Muscle layer of duodenum (tissue), 2 donors: ENCODE measurements around the gene KCNIP3.

ENCODE experiments used
- H3K27ac ChIP-seq: one replicate; pipeline ENCODE4 v1.7.0; 2013; ENCODE audit warnings: mild to moderate bottlenecking, low read length
- H3K27me3 ChIP-seq: one replicate; pipeline ENCODE4 v1.7.0; 2013; ENCODE audit warnings: low read depth, mild to moderate bottlenecking, control low read depth, low read length
- H3K36me3 ChIP-seq, 2 donors: one replicate each; pipeline ENCODE4 v1.7.0; 2013; ENCODE audit warnings: low read length in 2 of 2, control low read depth in 1 of 2, mild to moderate bottlenecking in 1 of 2; ENCODE audit not compliant: insufficient read depth in 2 of 2, control insufficient read depth in 1 of 2
- H3K4me1 ChIP-seq, 2 donors: one replicate each; pipeline ENCODE4 v1.7.0; 2013; ENCODE audit warnings: low read length in 2 of 2, mild to moderate bottlenecking in 2 of 2, control low read depth in 1 of 2, moderate library complexity in 1 of 2; ENCODE audit not compliant: insufficient read depth in 2 of 2, control insufficient read depth in 1 of 2
- H3K4me3 ChIP-seq, 2 donors: one replicate each; pipeline ENCODE4 v1.7.0; 2013; ENCODE audit warnings: low read length in 2 of 2, low read depth in 1 of 2, mild to moderate bottlenecking in 1 of 2
- H3K9me3 ChIP-seq, 2 donors: one replicate each; pipeline ENCODE4 v1.7.0; 2013; ENCODE audit warnings: low read length in 2 of 2, control low read depth in 1 of 2, mild to moderate bottlenecking in 1 of 2; ENCODE audit not compliant: control insufficient read depth in 1 of 2
- donor health status: healthy.

Gene KCNIP3

GRCh38 chr2:95337829-95338228 is 40.7 kb downstream of the KCNIP3 start:
- Histone ChIP-seq H3K27ac (no peak overlapping the region), H3K4me3 (no peak overlapping the region), H3K4me1 (peaks cover 0 to 11% of the 10 kb centered on the region in 2 donors), H3K9me3 (no peaks in the 10 kb centered on the region), H3K36me3 (no peaks in the 10 kb centered on the region), H3K27me3 (no peaks in the 10 kb centered on the region)

GRCh38 chr2:95342556-95343320 is 45.6 kb downstream of the KCNIP3 start:
- no peaks in the 10 kb centered on the region for H3K27me3 ChIP-seq
- no peaks in the 10 kb centered on the region for H3K36me3 ChIP-seq
- H3K4me3 ChIP-seq = no peak overlapping the region
- H3K27ac ChIP-seq = no peak overlapping the region
- no peaks in the 10 kb centered on the region for H3K9me3 ChIP-seq
- peaks cover 0 to 8% of the 10 kb centered on the region in 2 donors for H3K4me1 ChIP-seq

DNA sequence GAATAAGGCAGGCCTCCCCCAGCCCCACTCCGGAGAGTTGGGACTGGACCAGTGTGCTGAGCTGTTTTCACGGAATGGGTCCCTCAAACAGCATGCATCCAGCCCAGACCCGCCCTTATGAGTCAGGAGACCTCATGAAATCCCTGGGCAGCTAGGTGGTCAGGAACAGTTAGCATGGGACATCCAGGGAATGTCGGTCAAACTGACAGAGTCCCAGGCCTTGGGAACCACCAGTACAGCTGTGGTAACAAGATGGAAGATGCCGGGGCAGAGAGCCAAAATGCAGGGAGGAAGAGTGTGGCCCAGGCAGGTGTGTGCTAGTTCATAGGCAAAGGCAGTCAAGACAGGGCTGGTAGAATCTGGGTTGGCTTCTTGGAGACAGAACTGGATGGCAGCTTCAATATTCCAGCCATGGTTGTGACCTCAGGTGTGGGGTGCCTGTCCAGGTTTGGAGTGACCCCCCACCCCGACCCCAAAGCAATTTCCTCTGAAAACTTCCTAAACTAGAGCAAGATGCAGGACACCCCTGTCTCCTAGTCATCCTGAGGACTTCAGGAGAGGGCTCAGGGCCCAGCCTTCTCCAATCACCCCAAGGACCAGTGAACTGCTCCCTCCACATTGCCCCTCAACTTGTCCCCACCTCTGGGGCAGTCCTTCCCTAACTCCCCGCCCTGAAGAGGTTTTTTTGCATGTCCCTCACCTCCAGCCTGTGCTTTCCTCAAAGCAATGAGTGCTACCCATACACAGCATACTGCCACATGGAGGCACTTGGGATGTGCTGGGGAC is 46.5 kb downstream of the KCNIP3 start:
- Histone ChIP-seq H3K36me3 (no peaks in the 10 kb centered on the region), H3K9me3 (no peaks in the 10 kb centered on the region), H3K4me1 (peaks cover 0 to 9% of the 10 kb centered on the region in 2 donors), H3K27ac (no peak overlapping the region), H3K27me3 (no peaks in the 10 kb centered on the region), H3K4me3 (no peak overlapping the region)

DNA sequence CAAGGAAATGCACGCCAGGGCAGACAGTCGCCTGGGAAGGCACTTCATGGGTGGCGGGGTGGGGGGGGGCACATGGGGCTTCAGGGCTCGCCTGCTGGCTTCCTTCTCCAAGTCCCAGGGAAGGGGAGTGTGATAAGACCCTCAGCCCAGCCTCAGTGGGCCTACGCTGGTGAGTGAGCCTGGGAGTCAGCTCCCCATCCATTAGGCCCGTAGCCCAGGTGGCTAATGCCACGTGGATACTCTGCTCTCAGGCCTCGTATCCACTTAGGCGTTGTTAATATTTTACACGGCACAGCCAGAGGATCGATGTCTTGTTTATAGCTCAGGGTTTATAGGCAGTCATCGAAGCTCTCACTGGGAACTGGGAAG is 47.1 kb downstream of the KCNIP3 start:
- Histone ChIP-seq H3K9me3 (no peaks in the 10 kb centered on the region), H3K36me3 (no peaks in the 10 kb centered on the region), H3K4me3 (no peak overlapping the region), H3K27ac (no peak overlapping the region), H3K27me3 (no peaks in the 10 kb centered on the region), H3K4me1 (peaks cover 0 to 9% of the 10 kb centered on the region in 2 donors)

DNA sequence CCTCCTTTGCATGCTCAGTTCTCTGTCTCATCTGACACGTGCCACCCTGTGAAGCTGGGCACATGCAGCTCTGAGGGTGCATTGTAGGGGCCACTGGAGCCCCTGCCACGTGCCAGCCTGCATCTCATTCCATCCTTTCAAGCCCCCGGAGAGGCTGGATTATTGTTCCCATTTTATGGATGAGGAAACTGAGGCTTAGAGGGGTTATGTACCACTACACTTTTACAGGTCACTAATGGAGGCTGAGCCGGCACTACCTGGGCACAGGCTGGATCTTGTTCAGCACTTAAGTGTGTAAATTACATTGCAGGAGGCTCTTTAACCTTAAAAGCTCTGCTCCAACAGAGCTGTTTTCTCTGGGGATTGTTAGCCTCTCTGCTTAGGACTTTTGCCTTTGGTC is 47.5 kb downstream of the KCNIP3 start:
- no peak overlapping the region for H3K27ac ChIP-seq
- H3K9me3 ChIP-seq = no peaks in the 10 kb centered on the region
- no peaks in the 10 kb centered on the region for H3K36me3 ChIP-seq
- H3K4me3 ChIP-seq = no peak overlapping the region
- no peaks in the 10 kb centered on the region for H3K27me3 ChIP-seq
- peaks cover 0 to 9% of the 10 kb centered on the region in 2 donors for H3K4me1 ChIP-seq

- Histone ChIP-seq H3K4me1 (peaks cover 0 to 9% of the 10 kb centered on the region in 2 donors), H3K9me3 (no peaks in the 10 kb centered on the region), H3K27me3 (no peaks in the 10 kb centered on the region), H3K36me3 (no peaks in the 10 kb centered on the region), H3K27ac (no peak overlapping the region), H3K4me3 (peak overlapping the region; percentile 63 to 77)
Measured at GRCh38 chr2:95345081-95345562, 48.0 kb downstream of the KCNIP3 start.

DNA sequence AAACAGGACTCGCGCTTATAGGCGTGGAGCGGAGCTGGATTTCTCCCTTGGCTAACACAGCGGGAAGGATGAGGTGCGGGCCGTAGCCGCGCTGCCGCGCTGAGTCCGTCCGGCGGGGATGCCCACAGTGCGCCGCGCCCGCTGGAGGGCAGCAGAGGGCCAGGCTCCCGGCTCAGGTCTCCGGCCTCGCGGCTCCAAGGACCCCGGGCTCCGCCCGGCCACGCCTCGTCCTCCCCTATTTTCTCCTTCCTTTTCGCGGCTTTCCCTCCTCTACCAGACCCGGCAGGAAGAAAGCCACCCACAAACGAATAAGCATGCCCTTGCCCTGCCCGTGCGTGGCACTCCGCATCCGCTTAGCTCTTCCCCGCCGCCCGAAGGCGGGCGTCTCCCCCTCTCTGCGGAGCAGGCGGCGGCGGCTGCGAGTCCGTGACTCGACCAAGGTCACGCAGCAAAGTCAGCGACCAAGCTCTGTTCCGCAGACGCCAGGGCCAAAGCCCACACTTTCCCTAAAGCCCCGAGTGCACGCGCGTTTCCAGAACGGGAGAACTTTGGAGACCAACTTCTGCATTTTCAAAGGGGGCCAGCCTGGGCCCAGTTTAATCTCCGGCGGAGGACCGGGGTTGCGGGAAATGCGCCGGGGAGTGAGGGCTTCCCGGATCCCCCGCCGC is 48.5 kb downstream of the KCNIP3 start:
- H3K4me3 ChIP-seq = peak overlapping the region; percentile 63 to 77
- no peaks in the 10 kb centered on the region for H3K36me3 ChIP-seq
- no peak overlapping the region for H3K27ac ChIP-seq
- no peaks in the 10 kb centered on the region for H3K27me3 ChIP-seq
- H3K9me3 ChIP-seq = no peaks in the 10 kb centered on the region
- H3K4me1 ChIP-seq = peaks cover 0 to 9% of the 10 kb centered on the region in 2 donors

GRCh38 chr2:95346231-95346737 is 49.1 kb downstream of the KCNIP3 start:
- peak overlapping the region; percentile 63 to 77 for H3K4me3 ChIP-seq
- H3K4me1 ChIP-seq = peaks cover 0 to 9% of the 10 kb centered on the region in 2 donors
- no peaks in the 10 kb centered on the region for H3K27me3 ChIP-seq
- no peaks in the 10 kb centered on the region for H3K9me3 ChIP-seq
- H3K36me3 ChIP-seq = no peaks in the 10 kb centered on the region
- H3K27ac ChIP-seq = no peak overlapping the region

DNA sequence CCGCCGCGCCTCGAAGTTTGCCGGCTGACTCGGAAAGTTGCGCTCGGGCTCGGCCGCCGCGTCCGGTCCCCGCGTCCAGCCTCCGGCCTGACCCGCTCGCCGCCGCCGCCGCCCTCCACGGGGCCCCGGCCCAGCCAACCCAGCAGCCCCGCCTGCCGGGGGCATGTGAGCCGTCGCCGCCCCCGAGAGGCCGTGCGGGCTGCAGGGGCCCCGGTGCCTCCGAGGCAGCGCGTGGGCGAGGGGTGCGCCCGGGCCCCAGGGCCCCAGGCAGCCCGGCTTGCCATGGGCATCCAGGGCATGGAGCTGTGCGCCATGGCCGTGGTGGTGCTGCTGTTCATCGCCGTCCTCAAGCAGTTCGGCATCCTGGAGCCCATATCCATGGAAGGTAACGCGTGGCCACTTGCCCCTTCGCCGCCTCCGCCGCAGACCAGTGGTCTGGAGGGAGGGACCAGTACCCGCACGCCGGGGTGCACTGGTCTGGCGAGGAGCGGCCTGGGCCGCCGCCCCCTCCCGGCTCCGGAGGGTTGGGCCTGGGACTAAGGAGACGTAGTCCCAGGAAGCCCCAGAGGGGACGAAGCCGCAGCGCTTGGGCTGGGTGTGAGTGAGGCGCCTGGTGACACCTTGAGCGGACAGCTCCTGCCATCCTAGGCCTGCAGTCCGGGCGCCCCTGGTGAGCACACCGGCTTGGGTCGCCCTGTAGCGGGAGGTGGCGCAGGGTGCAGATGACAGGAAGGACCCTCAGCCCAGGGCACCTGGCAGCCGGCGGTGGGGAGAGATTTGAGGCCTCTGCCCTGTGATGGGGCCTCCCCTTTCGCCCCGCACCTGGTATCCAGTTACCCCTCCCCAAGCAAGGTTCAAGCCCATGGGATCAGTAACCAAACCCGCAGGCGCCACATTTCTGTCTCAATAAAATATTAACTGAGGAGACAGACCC is 49.9 kb downstream of the KCNIP3 start:
- Histone ChIP-seq H3K27ac (no peak overlapping the region), H3K36me3 (no peaks in the 10 kb centered on the region), H3K9me3 (no peaks in the 10 kb centered on the region), H3K27me3 (no peaks in the 10 kb centered on the region), H3K4me1 (peaks cover 0 to 9% of the 10 kb centered on the region in 2 donors), H3K4me3 (peak overlapping the region in 1 of 2 donors; percentile 61)

DNA sequence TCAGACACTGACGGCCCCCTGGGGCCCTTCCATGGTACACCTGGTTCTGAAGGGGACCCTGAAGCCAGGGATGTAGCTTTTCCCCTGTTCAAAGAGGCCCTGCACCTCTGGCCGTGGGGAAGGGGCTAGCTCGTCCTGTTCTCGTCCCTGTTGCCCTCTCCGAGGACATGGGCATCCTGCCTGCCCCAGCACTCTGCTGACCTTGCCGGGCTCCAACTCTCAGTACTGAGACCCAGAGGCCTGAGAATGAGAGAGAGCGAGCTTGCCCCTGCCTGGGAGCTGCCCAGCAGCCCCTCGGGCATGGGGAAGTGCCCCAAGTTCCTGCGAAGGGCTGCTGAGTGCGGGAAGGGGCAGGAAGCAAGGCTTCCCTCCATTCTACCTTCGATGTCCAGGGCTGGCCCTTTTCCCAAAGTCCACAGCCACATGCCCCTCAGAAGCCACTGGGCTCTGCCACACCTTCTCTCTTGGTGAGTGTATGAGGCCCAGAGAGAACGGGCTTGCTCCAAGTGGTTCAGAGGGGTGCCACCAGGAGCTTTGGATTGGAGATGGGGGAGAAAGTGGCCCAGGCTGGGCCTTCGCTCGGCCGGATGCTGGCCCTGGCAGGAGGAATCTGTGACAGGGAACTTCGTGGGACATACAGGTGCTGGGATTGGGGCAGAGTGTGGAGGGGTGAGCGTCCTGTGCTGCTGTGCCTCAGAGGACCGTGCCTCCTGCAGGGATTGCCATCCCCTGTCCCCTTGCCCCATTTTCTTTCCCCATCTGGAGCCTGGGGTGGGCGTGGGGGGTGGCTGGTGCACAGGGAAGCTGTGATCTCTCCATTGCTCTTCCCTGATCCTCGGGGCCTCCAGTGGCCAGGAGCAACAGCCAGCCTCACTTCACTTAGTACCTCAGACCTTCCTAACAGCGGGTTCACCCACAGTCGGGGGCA is 50.8 kb downstream of the KCNIP3 start:
- H3K4me1 ChIP-seq = peaks cover 0 to 9% of the 10 kb centered on the region in 2 donors
- H3K9me3 ChIP-seq = no peaks in the 10 kb centered on the region
- H3K36me3 ChIP-seq = no peaks in the 10 kb centered on the region
- no peak overlapping the region for H3K27ac ChIP-seq
- H3K4me3 ChIP-seq = no peak overlapping the region
- no peaks in the 10 kb centered on the region for H3K27me3 ChIP-seq
